GM20431 (cell line): ENCODE results near the gene IFNL1.
"Not testable (repeated sequence)": the region's sequence is repeated elsewhere in the genome, so short reads cannot be mapped to it uniquely, and the experiment has no call there.

Source experiments
- in situ Hi-C: fragments of 300-500 bp; cut with MseI, MboI; formaldehyde crosslinking; loops from one replicate; pipeline ENCODE4 v1.15.0; 2020; ENCODE audit warnings: low sequenced_read_pairs; ENCODE audit not compliant: unreplicated experiment

Gene IFNL1

DNA sequence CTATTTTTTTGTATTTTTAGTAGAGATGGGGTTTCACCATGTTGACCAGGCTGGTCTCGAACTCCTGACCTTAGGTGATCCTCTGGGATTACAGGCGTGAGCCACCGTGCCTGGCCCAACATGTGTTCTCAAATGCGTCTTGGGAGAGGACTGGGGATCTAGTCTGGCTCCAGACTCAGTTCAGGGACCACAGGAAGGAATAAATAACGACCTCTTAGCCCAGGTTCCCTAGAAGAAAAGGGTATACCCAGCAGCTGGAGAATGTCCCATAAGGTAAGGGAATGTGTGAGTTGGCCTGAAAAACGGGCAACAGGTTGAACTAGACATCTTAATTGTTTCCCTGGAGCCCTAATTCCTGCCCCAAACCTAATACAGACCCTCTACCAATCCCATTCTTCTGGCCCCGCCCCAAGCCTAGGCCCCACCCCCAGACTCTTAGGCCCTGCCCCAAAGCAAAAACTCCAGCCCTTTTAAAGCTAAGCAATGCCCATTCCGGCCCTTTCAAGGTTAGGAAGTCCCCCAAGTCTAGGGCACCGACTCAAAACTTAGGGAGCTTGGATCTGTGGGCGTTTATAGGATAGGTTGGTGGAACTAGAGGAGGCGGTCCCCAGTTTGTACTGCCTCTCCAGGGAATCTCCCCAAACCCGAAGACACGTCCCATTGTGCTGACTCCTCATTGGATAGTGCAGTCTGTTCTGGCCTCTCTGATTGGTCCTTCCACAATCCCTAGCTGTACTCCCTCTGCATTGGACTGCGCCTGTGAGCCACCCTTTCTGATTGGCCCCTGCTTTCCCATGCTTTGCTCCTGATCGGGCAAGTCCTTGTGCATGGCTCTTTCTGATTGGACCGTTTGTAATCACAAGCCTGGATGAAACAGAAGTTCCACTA is 29.8 kb downstream of the IFNL1 start:
- in situ Hi-C loops = loop anchor here (10.0 kb wide), 1 partner anchor 211 kb away; no protein-coding TSS in a partner anchor

DNA sequence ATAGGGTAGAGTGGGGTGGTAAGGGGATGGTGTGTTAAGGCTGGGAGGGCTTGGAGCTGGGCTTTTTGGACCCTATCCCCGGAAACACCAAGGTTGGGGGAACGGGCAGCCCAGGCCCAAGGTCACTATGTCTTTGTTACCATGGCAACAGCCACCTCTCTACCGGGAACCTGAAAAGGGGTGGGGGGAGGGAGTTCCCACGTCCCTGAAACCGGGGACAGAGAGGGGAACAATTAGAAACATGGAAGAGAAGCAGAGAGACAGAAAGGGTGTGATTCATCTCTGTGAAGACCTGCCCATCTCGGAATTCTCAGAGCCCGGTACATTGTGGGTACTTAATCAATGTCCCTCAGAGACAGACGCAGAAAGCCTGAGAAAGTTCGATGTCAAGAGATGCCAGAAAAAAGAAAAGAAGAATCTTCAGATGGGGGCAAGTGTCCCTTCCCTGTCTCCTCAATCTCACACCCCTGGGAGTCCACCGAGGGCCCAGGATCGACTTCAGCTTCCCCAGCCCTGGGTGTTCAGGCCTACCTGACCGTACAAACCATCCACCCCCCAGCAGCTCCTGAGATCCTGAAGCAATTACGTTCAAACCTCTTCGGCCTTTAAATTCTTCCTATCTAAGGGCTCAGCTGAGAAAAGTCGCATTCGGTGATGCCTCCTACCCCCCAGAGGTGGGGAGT is 31.3 kb downstream of the IFNL1 start:
- in situ Hi-C loops = loop anchor here (10.0 kb wide), 1 partner anchor 213 kb away; no protein-coding TSS in a partner anchor

DNA sequence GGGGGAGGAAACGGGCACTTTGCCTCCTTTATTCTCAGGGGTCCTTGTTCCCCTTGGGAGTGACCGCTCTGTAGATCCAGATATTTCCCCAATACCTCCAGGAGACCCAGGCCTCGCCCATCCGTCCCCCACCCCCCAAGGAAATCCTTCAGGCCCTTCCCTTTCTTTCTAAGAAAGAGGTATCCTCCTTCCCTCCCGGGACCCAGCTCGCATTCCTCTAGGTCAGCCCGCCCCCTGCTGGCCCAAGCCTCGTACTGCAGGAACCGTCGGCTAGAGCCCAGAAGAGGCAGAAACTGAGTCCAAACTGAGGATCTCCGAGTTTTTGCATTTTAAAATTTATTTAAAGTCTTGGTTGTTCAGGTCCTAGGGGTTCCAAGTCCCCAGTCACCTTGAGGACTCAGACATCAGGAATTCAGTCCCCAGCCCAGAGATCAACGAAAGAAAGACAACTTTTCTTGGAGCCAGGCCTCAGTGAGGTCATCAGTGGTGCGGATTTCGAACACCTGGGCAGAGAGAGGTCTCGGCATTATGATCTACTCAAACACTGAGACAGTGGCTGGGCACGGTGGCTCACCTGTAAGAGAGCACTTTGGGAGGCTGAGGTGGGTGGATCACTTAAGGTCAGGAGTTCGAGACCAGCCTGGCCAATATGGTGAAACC is 32.0 kb downstream of the IFNL1 start:
- in situ Hi-C loops = loop anchor here (10.0 kb wide), 1 partner anchor 213 kb away; no protein-coding TSS in a partner anchor

DNA sequence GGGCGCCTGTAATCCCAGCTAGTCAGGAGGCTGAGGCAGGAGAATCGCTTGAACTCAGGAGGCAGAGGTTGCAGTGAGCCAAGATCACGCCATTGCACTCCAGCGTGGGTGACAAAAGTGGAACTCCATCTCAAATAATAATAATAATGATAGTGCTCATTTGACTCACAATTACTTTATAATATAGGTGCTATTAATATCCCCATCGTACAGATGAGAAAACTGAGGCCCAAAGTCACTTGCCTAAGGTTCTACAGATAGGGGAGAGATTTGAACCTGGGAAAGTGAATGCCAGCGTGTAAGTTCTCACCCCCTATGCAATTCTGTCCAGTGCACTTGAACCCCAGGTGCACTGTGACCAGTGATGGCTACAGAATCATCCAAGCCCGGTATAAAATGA is 33.7 kb downstream of the IFNL1 start:
- in situ Hi-C loops = loop anchor here (10.0 kb wide), 1 partner anchor 215 kb away; no protein-coding TSS in a partner anchor

DNA sequence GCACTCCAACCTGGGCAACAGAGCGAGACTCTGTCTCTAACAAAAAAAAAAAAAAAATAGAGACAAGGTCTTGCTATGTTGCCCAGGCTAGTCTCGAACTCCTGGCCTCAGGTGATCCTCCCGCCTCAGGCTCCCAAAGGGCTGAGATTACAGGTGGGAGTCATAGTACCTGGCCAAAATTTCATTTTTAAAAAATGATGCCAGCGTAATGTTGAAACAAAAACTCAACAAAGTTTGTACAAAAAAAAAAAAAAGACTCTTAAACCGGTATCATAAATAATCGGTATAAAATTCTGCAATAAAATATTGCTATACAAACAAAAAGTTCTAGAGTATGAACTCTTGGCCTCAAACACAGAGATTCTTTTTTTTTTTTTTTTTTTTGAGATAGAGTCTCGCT is 36.1 kb downstream of the IFNL1 start:
- in situ Hi-C loops = no loop called here

DNA sequence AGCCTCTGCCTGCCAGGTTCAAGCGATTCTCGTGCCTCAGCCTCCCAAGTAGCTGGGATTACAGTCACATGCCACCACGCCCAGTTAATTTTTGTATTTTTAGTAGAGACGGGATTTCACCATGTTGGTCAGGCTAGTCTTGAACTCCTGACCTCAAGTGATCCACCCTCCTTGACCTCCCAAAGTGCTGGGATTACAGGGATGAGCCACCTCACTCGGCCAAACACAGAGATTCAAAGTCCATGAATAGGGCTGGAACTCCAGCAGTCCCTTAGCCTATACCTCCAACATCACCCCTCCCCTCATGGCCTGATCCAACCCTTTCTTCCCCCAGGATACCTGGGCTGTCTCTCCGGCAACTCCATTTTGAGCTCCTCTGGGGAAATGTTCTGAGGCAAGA is 36.5 kb downstream of the IFNL1 start:
- in situ Hi-C loops = not testable (repeated sequence)

DNA sequence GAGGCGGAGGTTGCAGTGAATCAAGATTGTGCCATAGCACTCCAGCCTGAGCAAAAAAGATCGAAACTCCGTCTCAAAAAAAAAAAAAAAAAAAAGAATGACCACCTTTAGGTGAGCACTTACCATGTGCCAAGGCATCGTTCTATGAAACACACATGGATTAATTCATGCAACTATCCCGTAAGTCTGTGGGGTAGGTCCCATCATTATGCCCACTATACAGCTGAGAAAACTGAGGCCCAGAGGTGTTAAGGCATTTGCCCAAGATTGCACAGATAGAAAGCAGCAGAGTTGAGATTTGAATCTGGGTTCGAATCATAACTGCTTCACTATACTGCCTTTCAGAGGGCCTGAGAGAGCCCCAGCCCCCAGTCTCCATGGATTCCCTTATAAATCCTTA is 37.3 kb downstream of the IFNL1 start:
- in situ Hi-C loops = no loop called here

DNA sequence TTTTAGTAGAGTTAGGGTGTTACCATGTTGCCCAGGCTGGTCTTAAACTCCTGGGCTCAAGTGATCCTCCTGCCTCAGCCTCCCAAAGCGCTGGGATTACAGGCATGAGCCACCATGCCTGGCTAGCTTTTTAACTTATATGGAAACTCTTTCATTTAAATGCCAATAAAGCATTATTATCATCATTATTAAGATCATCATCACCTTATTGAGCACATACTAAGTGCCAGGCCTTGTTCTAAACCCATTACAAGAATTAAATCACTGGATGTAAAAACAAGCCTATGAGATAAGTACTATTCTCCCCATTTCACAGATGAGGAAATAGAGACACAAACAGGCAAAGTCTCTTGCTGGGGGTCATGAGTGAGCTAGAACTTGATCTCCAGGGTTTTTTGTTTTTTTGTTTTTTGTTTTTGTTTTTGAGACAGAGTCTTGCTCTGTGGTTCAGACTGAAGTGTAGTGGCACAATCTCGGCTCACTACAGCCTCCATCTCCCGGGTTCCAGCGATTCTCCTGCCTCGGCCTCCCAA is 38.3 kb downstream of the IFNL1 start:
- in situ Hi-C loops = no loop called here

DNA sequence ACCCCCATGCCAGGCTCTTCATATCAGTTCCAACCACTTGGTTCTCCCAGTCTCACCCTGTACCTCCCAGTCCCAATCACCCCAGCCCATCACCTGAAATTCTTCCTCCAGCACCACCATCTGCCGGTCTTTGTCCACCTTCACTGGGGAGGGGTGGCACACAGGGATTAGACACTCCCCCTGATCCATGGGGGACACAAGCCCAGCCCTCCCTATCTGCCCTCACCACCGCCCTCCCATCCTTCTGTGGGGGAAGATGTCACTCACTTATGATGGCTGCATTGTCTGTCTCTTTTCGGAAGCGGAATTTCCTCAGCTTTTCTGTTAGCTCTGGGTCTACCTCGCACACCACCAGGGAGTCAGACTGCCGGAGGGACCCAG is 39.0 kb downstream of the IFNL1 start:
- in situ Hi-C loops = no loop called here

DNA sequence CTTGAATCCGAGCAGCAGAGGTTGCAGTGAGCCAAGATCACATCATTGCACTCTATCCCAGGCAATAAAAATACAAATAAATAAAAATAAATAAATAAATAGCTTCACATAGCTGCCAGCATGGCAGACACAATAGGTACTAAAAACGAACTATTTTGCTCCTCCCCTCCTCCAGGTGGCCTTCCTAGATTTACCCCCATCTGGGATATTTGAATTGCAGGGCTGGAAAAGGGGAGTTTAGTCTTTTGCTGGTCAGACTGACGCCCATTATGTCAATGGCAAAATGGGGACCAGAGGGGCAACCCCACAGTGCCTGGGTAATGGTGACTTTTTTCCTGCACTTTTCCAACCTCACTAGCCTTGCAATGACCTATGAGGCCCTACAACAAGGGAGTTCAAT is 40.3 kb downstream of the IFNL1 start:
- in situ Hi-C loops = no loop called here

DNA sequence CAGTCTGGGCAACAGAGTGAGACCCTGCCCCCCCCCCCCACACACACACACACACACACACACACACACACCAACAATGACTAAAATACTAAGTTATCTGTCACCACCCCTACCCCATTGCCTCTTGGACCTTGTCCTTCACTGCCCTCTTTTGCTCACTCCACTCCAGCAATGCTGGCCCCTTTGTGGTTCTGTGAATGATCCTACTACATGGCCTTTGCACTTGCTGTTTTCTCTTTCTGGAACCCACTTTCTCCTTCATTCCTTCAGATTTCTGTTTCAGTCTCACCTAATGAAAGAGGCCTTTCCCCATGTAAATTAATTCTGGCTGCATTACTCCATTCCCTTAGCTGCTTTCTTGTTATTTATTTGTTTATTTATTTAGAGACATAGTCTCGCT is 43.5 kb downstream of the IFNL1 start:
- in situ Hi-C loops = no loop called here

DNA sequence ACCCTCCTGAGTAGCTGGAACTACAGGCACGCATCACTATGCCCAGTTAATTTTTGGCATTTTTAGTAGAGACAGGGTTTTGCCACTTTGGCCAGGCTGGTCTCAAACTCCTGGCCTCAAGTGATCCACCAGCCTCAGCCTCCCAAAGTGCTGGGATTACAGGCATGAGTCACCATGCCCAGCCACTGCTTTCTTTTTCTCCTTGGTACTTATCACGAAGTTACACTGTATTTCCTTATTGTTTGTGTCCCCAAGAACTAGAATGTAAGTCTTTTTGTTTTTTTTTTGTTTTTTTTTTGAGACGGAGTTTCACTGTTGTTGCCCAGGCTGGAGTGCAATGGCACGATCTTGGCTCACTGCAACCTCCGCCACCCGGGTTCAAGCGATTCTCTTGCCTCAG is 43.9 kb downstream of the IFNL1 start:
- in situ Hi-C loops = not testable (repeated sequence)

DNA sequence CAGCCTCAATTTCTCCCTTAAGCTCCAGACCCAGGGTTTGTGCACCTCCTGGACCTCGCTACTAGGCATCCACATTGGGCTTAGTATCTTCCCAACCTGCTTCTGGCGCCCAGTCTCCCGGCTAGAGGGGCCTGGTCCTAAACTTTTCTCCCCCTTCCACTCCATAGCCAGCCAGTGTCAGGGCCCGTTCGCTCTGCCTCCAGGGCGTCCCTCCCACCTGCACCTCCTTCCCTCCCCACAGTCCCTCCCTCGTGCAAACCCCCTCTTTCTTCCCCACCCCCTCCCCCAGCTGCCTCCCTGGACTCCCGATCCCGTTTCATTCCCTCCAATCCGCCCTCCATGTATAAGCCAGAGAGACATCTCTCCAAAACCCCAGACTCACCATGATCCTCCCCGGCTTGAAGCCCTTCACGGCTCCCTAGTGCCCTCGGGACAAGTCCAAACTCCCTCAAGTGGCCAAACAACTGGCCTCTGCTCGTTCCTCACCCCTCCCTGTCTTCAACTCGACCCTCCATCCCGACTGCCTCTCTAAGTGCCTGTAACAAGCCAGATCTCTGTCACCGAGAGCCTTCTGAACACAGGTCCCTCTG is 45.0 kb downstream of the IFNL1 start:
- in situ Hi-C loops = no loop called here

DNA sequence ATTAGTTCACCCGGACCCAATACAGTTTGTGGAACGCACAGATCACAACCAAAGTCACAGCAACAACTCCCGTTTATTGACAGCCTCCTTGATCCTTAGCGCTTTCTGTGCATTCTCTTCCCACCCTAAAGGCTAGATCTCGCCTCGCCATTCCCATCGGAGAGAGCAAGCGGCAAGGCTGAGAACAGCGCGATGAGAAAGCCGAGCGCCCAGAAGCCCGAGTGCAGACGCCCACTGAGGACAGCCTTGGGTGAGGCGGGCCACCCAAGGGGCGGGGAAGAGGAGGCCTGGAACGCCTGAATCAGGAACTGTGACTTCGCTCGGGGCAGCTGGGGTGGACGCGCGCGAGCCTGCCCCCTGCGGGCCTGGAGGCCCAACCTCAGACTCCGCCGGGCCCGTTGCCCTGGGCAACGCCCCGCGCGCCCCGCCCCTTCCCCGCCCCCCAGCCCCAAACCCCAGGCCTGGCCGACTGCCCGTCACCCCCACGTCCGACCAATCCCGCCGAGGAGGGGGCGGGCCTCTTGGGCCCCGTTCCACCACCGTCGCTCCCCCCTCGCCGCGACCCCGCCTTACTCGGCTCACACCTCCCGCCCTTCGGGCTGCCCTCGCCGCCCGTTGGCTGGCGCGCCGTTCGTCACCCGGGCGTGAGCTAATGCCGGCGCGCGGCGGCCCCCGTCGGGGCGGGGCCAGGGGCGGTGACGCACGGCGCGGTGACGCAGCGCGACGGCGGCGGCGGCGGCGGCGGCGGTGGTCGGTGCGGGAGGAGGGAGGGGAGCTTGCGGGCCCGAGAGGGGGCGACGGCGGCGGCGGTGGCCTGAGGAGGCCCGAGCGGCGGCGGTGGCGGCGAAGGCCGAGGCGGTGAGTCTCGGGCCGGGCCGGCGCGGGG is 45.8 kb downstream of the IFNL1 start, which contains the start of gene SAMD4B:
SAMD4B (plus strand) TSS at position 703 of the 886 bp plus-strand sequence. CDS start 14,473 bp downstream, outside the sequence.
- in situ Hi-C loops = no loop called here

DNA sequence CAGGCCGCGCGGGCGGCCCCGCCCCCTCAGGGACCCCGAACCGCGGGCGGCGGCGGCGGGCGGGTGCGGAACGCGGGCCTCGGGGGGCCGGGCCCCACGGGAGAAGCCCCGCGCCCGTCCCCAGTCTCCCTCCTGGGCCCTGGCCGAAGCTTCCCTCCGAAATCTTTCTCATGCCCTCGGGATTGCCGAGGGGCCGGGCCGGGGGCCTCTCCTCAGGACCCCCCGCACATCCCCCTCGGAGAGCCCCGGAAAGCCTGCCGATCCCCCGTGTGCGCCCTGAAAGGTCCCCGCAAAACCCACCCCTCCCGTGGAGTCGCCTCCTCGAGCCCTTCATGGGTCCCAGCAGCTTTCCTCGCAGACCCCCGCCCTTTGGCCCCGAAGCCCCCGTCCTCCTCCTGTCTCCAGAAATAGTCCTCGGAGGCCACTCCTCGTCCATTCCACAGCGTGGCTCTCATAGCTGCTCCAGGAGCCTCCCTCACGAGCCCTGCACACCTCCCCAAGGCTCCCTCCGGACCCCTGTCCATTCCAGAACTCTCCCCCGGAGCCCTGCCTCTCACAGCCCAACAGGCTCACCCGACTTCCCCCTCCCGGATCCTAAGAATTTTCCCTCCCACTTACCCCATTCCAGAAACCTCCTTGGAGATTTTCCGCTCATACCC is 46.6 kb downstream of the IFNL1 start:
- in situ Hi-C loops = no loop called here

DNA sequence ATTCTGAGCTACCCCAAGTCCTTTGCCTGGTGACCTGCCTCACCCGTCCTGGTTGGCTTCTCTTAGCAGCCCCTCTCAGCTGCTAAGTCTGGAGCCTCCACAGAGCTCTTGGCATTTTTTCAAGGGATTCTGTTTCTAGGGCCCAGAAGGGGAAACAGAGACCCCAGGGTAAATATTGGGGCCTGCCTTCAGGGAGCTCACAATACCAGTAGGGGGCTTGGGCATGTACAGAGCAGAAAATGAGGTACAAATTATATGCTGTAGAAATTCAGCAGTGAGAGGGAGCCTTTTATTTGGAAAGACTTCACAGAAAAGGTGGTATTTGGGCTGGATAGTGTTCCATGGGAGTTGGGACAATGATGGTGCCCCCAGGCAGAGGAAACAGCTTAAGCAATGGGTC is 49.7 kb downstream of the IFNL1 start:
- in situ Hi-C loops = no loop called here

DNA sequence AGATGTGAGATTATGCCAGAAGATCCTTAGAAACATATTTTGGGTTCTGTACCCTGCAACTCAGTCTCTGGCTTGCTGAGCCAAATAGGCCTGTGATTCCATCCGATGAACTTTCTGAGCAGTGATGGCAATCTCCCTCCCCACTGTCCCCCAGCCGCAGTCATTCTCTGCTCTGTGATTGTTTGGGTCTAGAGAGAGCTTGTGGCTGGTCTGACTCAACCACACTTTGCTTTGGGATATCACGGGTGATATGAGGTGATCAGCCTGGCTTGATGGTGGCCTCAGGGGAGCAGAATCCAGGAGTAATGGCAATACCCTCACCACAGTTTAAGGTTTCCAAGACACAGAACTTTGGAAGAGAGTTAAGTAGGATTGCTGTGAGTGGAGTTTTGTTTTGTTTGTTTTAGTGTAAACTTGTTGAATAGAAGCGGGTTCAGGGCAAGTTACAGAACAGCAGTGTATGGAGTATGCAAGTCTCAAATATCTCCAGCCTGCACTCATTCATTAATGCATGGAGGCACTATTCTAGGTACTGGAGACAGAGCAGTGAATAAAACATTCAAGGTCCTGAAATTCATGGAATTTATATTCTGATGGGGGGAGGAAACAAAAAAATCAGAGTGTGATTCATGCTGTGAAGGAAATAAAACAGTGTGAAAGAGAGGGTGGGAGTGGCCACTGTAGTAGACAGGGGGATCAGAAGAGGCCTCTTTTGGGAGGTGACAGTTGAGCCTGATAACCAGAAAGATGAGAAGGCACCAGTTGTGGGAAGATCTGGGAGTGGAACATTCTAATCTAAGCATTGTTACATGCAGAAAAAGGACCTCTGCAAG is 51.3 kb downstream of the IFNL1 start:
- in situ Hi-C loops = no loop called here
